Spleen (tissue), 7 donors: Measurements from ENCODE around the gene SSTR5.

Source experiments
- CTCF ChIP-seq, 11 experiments: fragments of 200-600 bp in 7 of 11; fragments of 450-650 bp in 4 of 11; sonication (generic) in 4 of 11; IDR thresholded peaks in 8 of 11; conservative IDR thresholded peaks in 3 of 11; 1 replicate in 7 of 11; 2 replicates in 4 of 11; pipeline versions ENCODE4 v1.4.0 to v1.8.0; 2016 to 2021; ENCODE audit warnings: antibody characterized with exemption in 11 of 11, inconsistent platforms in 4 of 11, mild to moderate bottlenecking in 1 of 11
- POLR2AphosphoS5 ChIP-seq, 3 donors: sonication (generic); formaldehyde crosslinking; IDR thresholded peaks; one replicate each; pipeline ENCODE4 v1.5.1; 2017; ENCODE audit warnings: antibody characterized with exemption in 3 of 3
- donor health status: DM: no; HTN: no; CAD: no; lungs with moderate emphysema.
- donor health status: DM: no; HTN: no; CAD: no.
- donor health status: DM: no; HTN: no; CAD: no.

GRCh38 chr16:1045310-1045992 lies 27.1 kb upstream of the SSTR5 start:
- TF ChIP-seq CTCF (IDR thresholded peaks at IDR 0.05 in 8 of 11, conservative IDR thresholded peaks at IDR 0.05 in 3 of 11) (no peak), POLR2AphosphoS5 (IDR thresholded peaks at IDR 0.05) (no peak)
